Measurements from ENCODE around the gene VAC14. TPM values are rescaled to one million over a fixed set of nuclear protein-coding genes. Genes with fewer than 3 reads are reported as not detected.

The VAC14 gene
- total RNA-seq, 1 experiment from 2014 or later, result 35.3 TPM

DNA sequence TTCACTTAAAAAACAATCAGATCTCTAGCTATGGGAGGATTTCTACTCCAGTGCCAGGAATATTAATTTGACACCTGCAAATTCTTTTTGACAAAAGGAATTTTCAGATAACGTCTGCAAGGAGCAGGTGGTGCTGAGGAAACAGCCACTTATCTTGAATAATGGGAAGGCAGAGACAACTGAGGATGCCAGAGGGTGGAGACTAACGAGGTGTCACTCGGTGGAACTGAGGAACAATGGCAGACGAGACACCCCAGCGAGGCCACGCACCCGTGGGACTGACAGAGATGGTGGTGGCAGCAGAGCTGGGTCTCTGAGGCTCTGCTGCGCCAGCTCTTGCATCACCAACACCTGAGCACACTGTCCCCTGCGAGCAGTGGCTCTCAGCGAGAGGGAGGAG, 42.2 kb downstream of the VAC14 start:
- POLR2A ChIA-PET, result interaction anchor here (0.5 kb wide), 1 partner anchor 339 kb away, joined by 3 read pairs; no protein-coding TSS in a partner anchor
- Histone ChIP-seq H3K4me3 (replicated peaks in 1 of 2; ENCODE audit: low read depth in 1 of 2, low read length in 2 of 2) (no peak overlapping the region), H3K9me2 (ENCODE audit: insufficient read depth) (no peaks in the 10 kb centered on the region), H3K9me3 (ENCODE audit: control insufficient read depth in 1 of 2, insufficient read depth in 1 of 2, low read depth in 1 of 2, low read length in 2 of 2) (no peaks in the 10 kb centered on the region), H4K20me1 (ENCODE audit: insufficient read depth) (no peaks in the 10 kb centered on the region), H2AFZ (ENCODE audit: low read depth, low read length, poor library complexity, severe bottlenecking) (no peak overlapping the region), H3K4me1 (ENCODE audit: control insufficient read depth in 1 of 2, insufficient read depth in 2 of 2, low read length in 2 of 2) (peaks cover 15 to 24% of the 10 kb centered on the region in 2 experiments), H3K79me2 (ENCODE audit: insufficient read depth, low read length) (no peaks in the 10 kb centered on the region), H3K36me3 (ENCODE audit: control insufficient read depth in 1 of 2, insufficient read depth in 2 of 2, low read length in 2 of 2) (no peaks in the 10 kb centered on the region; a peak in 1 of 4 replicates), H3K27me3 (ENCODE audit: insufficient read depth, low read length) (no peaks in the 10 kb centered on the region), H3K4me2 (ENCODE audit: low read length) (no peak overlapping the region), H3K9ac (ENCODE audit: low read length) (no peak overlapping the region), H3K27ac (ENCODE audit: low read depth, low read length) (no peak overlapping the region)
- DNase-seq (ENCODE audit: low read depth, low spot score) (no peak), ATAC-seq (no peak)
- RAD21 ChIA-PET (ENCODE audit: low non-redundant PET in 1 of 2, low total read pairs in 2 of 2, uncharacterized antibody in 2 of 2, unreplicated experiment in 2 of 2), result no interaction called here
- CTCF ChIA-PET, result no interaction called here
- no TSS peak for BruUV-seq (replicated peaks)
- TF ChIP-seq, protein P1, sequence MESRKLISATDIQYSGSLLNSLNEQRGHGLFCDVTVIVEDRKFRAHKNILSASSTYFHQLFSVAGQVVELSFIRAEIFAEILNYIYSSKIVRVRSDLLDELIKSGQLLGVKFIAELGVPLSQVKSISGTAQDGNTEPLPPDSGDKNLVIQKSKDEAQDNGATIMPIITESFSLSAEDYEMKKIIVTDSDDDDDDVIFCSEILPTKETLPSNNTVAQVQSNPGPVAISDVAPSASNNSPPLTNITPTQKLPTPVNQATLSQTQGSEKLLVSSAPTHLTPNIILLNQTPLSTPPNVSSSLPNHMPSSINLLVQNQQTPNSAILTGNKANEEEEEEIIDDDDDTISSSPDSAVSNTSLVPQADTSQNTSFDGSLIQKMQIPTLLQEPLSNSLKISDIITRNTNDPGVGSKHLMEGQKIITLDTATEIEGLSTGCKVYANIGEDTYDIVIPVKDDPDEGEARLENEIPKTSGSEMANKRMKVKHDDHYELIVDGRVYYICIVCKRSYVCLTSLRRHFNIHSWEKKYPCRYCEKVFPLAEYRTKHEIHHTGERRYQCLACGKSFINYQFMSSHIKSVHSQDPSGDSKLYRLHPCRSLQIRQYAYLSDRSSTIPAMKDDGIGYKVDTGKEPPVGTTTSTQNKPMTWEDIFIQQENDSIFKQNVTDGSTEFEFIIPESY (IDR thresholded peaks at IDR 0.05; ENCODE audit: extremely low read depth, insufficient replicate concordance, low read length), result no peak
- no peak for TF ChIP-seq EZH2 (IDR thresholded peaks at IDR 0.05)
- no peak for TF ChIP-seq SRF (IDR thresholded peaks at IDR 0.05; ENCODE audit: low read depth)
- TF ChIP-seq ZFX (IDR thresholded peaks at IDR 0.05), result no peak
- no peak for TF ChIP-seq JUND (IDR thresholded peaks at IDR 0.05)
- TF ChIP-seq FOSL1 (IDR thresholded peaks at IDR 0.05; ENCODE audit: low read depth), result no peak
- TF ChIP-seq, protein P2, sequence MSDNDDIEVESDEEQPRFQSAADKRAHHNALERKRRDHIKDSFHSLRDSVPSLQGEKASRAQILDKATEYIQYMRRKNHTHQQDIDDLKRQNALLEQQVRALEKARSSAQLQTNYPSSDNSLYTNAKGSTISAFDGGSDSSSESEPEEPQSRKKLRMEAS (IDR thresholded peaks at IDR 0.05), result no peak
- TF ChIP-seq ZNF274 (IDR thresholded peaks at IDR 0.05; ENCODE audit: low read depth, low read length), result no peak
- no peak for TF ChIP-seq POLR2AphosphoS5 (IDR thresholded peaks at IDR 0.05; ENCODE audit: low read depth, low read length)
- no peak for TF ChIP-seq ELF1 (IDR thresholded peaks at IDR 0.05; ENCODE audit: borderline replicate concordance, low read depth)
- TF ChIP-seq SIN3A (IDR thresholded peaks at IDR 0.05; ENCODE audit: low read depth), result no peak
- TF ChIP-seq, protein P3, sequence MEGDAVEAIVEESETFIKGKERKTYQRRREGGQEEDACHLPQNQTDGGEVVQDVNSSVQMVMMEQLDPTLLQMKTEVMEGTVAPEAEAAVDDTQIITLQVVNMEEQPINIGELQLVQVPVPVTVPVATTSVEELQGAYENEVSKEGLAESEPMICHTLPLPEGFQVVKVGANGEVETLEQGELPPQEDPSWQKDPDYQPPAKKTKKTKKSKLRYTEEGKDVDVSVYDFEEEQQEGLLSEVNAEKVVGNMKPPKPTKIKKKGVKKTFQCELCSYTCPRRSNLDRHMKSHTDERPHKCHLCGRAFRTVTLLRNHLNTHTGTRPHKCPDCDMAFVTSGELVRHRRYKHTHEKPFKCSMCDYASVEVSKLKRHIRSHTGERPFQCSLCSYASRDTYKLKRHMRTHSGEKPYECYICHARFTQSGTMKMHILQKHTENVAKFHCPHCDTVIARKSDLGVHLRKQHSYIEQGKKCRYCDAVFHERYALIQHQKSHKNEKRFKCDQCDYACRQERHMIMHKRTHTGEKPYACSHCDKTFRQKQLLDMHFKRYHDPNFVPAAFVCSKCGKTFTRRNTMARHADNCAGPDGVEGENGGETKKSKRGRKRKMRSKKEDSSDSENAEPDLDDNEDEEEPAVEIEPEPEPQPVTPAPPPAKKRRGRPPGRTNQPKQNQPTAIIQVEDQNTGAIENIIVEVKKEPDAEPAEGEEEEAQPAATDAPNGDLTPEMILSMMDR (IDR thresholded peaks at IDR 0.05 in 2 of 3, conservative IDR thresholded peaks at IDR 0.05 in 1 of 3; ENCODE audit: borderline replicate concordance in 1 of 3, insufficient read depth in 1 of 3, low read depth in 2 of 3, low read length in 2 of 3), result no peak
- no peak for TF ChIP-seq POLR2A (IDR thresholded peaks at IDR 0.05; ENCODE audit: borderline replicate concordance, extremely low read depth, insufficient read depth, insufficient read length)
- TF ChIP-seq, protein P4, sequence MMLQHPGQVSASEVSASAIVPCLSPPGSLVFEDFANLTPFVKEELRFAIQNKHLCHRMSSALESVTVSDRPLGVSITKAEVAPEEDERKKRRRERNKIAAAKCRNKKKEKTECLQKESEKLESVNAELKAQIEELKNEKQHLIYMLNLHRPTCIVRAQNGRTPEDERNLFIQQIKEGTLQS (IDR thresholded peaks at IDR 0.05), result no peak
- no peak for TF ChIP-seq TCF7L2 (IDR thresholded peaks at IDR 0.05; ENCODE audit: borderline replicate concordance, extremely low read depth, insufficient read depth, insufficient read length)
- intact Hi-C loops (cut with micrococcal nuclease), result no loop called here
